T-helper 9 cell (primary cell): ENCODE data around the gene DENND4C.

Source experiments
- DNase-seq: peaks from one replicate; pipeline ENCODE4 v3.0.0-alpha.2; 2020

DENND4C gene

DNA sequence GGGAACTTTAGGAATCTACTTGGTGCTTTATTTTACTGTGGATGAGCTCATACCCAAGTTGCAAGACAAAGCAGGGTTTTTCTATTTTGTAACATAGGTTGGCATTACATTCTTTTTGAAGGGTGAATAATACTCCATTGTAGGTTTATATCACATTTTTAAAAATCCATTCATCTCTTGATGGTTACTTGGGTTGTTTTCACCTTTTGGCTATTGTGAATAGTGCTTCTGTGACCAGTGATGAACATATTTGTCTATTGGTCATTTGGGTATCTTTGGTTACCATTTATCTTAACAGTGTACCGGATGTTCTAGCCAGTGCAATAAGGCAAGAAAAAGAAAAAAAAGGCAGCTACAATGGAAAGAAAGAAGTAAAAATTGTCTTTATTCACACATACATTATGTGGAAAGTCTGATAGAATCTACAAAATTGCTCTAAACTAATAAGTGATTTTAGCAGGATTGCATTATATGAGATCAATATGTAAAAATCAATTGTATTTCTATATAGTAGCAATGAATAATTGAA, 40.0 kb downstream of the DENND4C start:
- no peak for DNase-seq

- DNase-seq = no peak
Measured at GRCh38 chr9:19271081-19271480, 40.6 kb downstream of the DENND4C start.

DNA sequence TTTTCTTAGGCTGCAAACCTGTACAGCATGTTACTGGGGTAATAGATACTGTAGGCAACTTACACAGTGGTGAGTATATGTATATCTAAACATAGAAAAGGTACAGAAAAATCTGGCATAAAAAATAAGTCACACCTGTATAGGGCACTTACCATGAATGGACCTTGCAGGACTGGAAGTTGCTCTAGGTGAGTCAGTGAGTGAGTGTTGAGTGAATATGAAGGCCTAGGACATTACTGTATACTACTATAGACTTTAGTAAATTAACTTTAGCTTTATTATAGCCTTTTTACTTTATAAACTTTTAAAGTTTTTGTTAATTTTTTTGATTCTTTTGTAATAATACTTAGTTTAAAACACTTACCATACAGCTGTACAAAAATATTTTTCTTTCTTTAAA, 51.3 kb downstream of the DENND4C start:
- DNase-seq = no peak

DNA sequence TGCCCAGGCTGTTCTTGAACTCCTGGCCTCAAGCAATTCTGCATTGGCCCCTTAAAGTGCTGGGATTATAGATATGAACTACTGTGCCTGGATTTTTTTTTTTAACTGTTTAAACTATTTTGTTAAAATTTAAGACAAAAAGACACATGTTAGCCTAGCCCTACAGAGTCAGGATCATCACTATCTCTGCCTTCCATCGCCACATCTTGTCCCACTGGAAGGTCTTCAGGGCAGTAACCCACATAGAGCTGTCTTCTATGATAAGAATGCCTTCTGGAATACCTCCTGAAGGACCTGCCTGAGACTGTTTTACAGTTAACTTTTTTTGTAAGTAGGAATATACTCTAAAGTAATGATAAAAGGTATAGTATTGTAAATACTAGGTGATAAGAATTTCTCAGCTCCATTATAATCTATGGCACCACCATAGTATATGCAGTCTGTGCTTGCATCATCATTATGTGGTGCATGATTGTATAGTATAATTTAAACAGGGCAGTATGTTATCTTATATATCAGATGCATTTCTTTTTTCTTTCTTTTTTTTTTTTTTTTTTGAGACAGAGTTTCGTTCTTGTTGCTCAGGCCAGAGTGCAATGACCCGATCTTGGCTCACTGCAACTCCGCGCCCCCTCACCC, 52.7 kb downstream of the DENND4C start:
- DNase-seq = no peak

DNA sequence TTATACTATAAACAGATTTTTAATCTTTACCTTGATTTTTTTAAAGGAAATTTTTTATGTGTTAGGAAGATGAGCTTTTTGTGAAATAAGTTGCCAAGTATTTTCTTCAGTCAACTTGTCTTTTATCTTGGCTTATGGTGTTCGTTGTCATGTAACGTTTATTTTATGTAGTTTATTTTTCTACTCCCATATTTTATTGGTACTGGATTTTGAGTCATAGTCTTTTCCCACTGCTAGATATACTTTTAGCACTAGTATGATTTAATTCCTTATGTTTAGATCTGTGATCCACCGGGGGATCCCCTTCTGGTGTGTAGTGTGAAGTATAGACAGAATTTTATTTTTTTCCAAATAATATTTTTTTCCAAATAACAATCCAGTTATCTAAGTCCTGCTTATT, 54.2 kb downstream of the DENND4C start:
- DNase-seq = no peak

GRCh38 chr9:19286634-19287188, 56.2 kb downstream of the DENND4C start:
- DNase-seq = no peak

GRCh38 chr9:19288081-19288480, 57.6 kb downstream of the DENND4C start:
- no peak for DNase-seq

DNA sequence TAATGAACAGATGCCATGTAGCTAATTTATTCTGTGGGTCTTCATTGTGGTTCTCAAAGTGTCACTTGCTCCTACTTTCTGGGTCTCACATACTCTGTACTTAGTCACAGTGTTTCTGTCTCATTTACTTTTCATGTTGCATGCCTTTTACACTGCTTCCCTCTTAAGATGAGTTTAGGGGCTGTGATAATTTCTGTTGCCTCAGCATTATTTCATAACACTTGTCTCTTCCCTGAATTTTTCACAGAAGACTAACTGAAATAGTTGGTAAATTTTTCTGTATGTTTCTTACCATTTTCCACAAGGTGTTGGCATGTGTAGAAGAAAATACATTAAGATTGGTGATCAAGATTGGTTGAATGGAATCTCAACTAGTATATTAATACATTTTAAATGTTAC, 59.6 kb downstream of the DENND4C start:
- DNase-seq = no peak

DNA sequence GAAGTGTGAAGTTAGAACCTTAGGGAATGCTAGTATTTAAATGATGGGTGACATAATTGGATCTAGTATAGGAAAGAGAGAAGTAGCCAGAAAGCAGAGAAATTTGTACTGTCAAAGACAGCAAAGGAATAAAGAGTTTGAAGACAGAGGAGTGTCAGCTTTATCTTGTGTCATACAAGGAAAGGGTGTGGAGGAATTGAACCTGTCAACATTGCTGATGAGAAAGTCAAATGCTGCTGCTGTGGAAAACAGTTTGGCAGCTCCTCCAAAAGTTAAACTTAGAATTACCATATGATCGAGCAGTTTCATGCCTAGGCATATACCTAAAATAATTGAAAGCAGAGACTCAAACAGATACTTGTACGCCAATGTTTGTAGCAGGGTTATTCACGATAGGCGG, 63.7 kb downstream of the DENND4C start:
- DNase-seq = no peak

DNA sequence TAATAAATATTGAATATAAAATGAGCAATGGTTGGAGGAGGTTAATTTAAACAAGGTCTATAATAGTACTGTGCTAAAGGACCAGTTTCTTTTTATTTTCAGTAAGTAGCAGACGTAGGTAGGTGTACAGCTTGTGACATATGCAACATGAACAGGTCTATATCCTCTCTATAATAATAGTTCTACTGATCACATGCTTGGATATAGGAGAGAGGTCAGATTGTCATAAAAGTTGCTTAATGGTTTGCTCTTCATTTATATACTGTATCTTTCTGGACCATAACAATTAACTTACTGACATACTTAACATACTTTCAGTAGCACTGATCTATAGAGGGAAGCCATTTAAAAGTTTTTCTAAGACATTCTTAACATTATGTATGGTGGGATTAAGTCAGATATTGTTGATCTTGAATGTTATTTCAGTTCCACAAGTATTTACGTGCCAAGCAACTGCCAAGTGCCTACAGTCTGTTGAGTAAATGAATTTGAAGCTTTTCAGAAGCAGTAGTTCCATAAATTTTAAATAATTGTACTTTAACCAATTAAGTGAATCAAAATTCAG, 68.0 kb downstream of the DENND4C start:
- DNase-seq = no peak

DNA sequence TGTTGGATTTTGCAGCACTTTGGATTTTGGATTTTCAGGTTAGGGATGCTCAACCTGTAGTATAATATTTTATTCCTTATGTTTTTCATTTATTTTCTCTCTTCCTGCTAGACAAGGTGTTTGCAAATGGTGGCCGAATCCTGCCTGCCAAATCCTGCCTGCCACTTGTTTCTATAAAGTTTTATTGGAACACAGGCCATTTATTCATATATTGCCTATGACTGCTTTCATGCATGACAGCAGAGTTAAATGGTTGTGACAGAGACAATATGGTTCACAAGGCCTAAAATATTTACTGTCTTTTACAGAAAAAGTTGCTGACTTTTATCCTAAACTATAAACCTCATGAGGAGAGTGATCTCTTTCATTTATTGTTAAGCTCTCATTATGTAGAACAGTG, 72.7 kb downstream of the DENND4C start:
- DNase-seq = no peak

- DNase-seq = no peak
Measured at GRCh38 chr9:19306568-19306967, 76.1 kb downstream of the DENND4C start.

- DNase-seq = no peak
Measured at GRCh38 chr9:19310246-19310645, 79.8 kb downstream of the DENND4C start.

- no peak for DNase-seq
Measured at GRCh38 chr9:19313573-19313972, 83.1 kb downstream of the DENND4C start.

DNA sequence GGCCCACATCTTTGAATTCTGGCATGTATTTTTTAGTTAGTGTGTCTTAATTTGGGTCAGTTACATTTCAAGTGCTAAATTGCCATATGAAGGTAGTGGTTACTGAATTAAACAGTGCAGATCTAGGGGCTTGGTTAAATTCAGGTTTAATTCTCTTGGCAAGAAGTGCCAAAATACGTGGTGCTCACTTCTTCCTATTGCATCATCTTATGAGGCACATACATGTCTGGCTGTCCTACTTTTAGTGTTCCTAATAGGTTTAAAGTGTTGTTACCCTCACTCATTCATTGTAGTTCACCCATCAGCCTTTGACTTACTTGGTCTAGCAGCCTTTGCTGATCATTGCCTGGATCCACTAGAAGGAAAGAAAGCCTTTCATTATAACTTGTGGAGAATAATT, 90.0 kb downstream of the DENND4C start:
- DNase-seq = no peak

- DNase-seq = no peak
Measured at GRCh38 chr9:19331877-19332276, 101.4 kb downstream of the DENND4C start.

- no peak for DNase-seq
Measured at GRCh38 chr9:19336166-19336565, 105.7 kb downstream of the DENND4C start.

DNA sequence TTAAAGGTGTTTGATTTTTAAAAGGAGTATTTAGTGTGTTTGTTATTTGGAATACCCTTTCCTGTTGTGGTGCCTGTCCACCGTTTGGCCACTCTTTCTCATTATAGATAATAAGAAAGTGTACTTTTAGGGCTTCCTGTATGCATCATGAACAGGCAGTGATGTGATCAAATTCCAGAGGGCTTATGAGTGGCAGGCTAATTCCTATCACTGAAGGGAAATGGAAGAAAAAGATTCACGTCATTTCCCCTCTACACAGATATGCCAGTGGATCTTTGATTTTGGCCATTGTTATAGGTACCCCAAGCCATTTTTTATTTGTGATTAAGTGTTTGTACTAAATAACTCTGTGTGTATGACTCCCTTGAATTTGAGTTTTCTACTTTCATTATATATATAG, 112.5 kb downstream of the DENND4C start:
- no peak for DNase-seq

DNA sequence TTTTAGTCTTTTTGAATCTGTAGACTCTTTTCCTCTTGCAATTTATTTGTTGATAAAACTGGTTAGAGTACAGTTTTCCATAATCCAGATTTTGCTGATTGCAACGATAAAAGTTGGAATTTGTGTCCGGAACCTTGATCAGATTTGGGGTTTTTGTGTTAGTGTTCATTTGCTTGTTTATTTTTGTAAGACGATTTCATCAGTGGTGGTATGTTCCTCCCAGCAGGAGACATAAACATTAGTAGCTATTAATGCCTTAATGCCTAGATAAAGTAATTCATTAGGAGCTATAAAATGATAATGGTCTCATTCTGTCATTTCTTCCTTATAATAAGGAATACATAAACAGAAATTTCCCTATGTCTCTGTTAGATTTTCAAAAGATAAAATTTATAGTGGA, 128.2 kb downstream of the DENND4C start:
- DNase-seq = no peak

- DNase-seq = no peak
Measured at GRCh38 chr9:19369107-19369506, 138.6 kb downstream of the DENND4C start.

- DNase-seq = no peak
Measured at GRCh38 chr9:19371942-19372341, 141.4 kb downstream of the DENND4C start.

DNA sequence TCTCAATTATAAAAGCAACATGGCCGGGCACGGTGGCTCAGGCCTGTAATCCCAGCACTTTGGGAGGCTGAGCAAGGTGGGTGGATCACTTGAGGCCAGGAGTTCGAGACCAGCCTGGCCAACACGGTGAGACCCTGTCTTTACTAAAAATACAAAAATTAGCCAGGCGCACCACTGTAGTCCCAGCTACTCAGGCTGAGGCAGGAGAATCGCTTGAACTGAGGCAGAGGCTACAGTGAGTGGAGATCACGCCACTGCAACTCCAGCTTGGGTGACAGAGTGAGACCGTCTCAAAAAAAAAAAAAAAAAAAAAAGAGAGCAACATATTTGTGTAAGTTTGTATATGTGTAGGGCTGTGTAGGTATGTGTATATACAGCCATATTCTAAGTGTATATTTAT, 142.1 kb downstream of the DENND4C start:
- DNase-seq = no peak

- no peak for DNase-seq
Measured at GRCh38 chr9:19373527-19373926, 143.0 kb downstream of the DENND4C start.

GRCh38 chr9:19375538-19375937, 145.0 kb downstream of the DENND4C start:
- DNase-seq = no peak

DNA sequence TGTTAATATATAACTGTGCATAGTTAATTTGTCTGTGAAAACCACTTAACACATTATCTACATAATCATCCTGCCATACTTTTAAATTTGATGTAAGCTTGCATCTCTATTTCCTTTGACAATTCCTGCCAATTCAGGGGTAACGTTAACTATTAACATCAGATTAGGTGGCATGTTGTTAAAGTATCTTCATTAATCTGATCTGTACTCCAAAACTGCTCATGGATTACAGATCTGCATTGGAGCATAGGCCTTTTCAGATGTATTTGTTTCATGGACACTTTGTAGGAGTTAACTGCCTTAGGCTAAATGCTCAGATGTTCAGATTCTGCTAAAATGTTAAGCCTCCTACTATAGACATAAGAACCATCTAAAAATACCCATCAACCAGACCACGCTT, 146.4 kb downstream of the DENND4C start:
- DNase-seq = no peak
